HG02623 (cell line): ENCODE results near the gene PCNX2.

Experiments
- ATAC-seq: cut with Tn5 transposase; IDR thresholded peaks from one replicate; pipeline ENCODE4 v1.9.1; 2021; ENCODE audit warnings: moderate library complexity; ENCODE audit not compliant: unreplicated experiment

PCNX2 gene

DNA sequence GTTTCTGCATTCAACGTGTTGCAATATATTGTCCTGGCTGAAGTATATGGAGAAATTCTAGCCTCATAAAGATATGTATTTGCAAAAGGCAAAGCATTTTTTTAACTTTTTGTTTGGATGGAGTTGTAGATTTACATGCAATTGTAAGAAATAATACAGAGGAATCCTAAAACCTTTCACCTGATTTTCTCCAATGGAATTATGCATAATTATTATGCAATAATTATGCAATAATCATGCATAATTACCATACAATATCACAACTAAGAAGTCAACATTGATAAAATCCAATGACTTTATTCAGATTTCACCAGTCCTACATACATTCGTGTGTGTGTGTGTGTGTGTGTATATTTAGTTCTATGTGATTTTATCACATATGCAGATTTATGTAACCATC, 24.5 kb upstream of the PCNX2 start:
- no peak for ATAC-seq

GRCh38 chr1:233319272-233319671, 23.7 kb upstream of the PCNX2 start:
- no peak for ATAC-seq

GRCh38 chr1:233316473-233316872, 20.9 kb upstream of the PCNX2 start:
- ATAC-seq: no peak

DNA sequence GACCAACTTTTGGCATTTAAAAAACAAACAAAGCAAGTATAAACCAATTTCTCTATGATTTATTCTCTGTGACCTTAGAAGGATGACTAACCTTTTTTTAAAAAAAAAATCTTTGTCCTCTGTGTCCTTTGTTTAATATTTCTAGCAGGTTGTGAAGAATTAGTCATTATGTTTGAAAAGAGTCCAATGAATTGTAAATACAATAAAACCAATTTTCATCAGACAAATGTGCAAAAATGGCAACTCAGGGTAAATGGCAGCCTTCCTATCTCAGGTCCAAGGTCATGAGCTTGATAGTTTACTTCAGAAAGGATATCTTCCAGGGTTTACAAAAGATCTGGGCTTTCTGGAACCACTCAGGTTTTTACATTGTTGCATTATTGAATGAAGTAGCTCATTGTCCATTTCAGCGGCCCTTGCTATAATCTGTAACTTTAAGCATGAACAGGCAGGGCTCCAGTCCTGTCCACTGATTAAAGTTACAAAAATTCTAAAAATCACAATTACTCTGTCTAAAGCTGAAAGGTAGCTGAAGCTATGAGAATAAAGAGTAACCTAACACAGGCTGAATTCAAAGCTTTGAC, 20.3 kb upstream of the PCNX2 start:
- no peak for ATAC-seq

GRCh38 chr1:233313434-233314155, 18.1 kb upstream of the PCNX2 start:
- ATAC-seq: no peak

DNA sequence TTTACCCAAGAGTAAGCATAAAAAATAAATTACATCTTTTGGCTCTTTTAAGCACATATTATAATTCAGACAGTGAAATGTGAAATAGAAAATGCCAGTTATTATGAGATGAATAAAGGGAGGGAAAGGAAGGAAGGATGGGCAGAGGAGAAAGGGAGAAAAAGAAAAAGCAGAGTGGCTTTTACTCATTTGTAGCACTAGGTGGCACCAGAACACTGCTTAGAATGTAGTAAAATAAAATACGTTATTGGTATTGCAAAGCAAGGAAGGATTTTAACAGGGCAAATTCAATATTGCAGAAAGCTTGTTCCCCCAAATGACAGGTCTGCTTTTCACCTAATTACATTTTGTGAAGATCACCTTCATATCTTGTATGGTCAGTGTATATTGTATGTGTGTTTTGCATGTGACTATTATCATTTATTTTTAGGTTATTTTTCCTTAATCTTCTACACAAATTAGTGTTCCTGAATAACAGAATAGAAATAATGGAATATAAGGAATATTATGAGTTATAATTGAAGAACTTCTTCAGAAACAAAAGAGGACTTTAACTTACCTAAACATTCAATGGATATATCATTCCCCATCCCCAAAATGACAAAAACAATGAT, 9.1 kb upstream of the PCNX2 start:
- no peak for ATAC-seq

DNA sequence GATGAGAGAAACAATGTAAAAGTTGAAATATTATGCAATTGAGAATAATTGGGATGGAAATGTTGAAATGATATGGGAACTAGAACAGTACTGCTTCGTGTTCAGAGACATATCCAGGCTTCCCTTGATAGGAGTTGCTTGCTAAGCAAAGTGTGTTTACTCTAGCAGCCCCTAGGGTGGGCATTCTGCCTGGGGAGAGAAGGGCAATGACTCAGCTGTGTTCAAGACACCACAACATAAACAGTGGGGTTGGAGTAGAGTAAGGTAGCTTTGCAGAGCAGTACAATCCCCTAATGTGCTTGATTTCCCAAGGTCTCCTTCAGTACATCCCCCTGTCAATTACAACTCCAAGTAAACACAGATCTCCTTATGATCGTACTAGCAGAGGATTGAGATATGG, 4.8 kb upstream of the PCNX2 start:
- ATAC-seq: no peak

DNA sequence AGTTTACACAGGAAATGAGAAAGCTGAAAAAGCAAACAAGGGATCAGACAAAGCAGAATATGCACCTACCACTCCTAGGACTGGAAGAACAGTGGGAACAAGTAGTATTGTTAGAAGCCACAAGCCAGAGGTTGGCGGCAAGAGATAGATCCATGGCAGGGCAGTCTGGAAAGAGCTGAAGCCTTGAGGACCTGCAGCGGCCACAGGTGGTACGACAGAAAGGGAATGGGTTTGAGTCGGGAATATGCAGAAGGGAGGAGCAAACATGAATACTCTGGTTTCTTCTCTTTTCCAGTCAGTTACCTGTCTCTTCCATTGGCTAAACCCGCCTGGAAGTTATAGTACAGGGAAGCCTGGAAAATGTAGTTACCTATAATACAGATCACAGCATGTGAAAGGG, 3.9 kb upstream of the PCNX2 start:
- ATAC-seq: no peak

DNA sequence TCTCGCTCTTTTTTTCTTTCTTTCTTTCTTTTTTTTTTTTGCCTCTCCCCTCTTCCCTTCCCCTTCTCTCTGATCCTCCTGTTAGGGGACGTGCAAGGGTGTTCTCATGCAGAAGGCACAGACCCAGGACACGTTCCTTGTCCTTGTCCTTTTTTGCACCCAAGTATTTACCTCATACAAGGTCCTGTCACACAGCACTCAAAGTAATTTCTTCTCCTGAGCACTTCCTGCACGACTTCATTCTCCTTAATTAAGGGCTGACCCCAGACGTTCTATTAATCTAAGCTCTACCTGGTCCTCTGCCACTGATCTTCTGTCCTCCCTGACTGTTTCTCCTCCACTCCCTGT, 424 bp upstream of the PCNX2 start:
- no peak for ATAC-seq

- ATAC-seq: peak; percentile 39
These were observed 650 bp downstream of the PCNX2 start for GRCh38 chr1:233294913-233295236.

- ATAC-seq: no peak
These were observed 1.7 kb downstream of the PCNX2 start for GRCh38 chr1:233293556-233294446.

DNA sequence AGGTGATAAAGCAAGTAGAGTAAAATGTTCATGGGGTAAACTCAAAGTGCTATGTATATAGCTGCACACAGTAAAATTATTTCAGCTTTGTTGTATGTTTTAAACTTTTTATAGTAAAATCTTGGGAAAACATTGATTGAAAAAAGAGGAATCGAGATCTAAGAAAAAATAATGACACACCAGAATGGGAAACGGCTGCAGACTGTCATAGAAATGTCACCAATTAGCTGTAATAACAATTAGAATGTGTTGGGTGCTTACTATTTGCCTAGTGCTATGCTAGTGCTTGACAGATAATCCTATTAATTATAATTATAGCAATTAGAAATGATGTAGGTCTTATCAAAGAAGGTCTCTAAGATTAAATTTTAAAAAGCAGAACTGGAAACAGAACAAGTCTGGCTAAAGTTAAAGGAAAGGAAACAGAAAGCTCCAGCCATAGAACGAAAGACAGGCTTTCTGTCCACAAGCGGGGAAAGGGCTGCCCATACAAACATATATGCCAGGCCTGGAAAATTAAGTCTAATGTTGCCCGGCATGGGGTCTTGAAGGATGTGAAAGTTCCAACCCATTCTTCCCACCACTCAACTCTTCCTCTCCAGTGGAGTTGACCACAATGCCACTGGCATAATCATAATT, 5.0 kb downstream of the PCNX2 start:
- ATAC-seq: no peak

DNA sequence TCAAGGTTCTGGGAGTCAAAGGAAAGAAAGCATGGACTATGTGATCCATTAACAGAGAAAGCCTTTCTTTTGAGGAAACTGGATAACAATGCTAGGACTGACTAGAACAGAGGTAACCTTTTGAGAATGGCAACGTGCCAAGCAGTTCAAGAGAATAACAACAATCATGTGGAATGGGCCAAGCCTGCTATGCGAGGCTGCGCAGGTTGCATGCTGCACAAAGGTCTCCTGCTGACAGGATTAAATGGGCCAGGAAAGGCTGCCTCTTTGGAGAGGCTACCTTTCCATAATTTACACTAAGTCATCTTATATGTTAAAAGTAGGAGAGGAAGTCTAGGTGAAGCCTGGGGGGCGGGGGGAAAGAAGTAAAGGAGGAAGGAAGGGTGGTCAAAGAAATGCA, 5.8 kb downstream of the PCNX2 start:
- no peak for ATAC-seq

DNA sequence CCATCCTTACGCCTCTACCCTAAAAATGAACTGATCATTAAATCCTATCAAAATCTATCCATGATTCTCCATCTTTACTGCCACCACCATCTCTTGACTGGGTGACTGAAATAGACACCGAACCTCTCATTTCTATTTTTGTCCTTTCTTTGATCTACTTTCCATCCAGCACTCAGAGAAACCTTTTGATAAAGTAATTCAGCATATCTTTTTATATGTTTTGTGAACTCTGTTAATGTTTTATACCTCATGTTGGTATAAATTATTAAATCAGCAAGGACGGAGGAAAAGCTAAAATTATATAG, 13.0 kb downstream of the PCNX2 start:
- no peak for ATAC-seq

- peak; percentile 92 for ATAC-seq
These were observed 13.6 kb downstream of the PCNX2 start for GRCh38 chr1:233281711-233282581.

DNA sequence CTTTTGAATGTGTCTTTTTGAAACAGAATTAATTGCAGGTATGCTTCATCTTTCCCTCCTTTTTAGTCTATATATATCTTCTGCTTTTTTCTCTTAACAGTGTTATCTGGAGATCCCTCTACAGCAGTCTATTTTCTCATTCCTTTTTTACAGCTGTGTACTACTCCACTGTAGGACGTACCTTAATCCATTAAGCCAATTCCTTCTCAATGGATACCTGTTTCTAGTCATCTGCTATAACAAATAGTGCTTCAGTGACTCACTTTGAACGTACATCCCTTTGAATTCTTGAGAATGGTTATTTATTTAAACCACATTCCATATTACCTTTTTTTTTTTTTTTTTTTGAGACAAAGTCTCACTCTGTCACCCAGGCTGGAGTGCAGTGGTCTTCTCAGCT, 15.6 kb downstream of the PCNX2 start:
- ATAC-seq: no peak

DNA sequence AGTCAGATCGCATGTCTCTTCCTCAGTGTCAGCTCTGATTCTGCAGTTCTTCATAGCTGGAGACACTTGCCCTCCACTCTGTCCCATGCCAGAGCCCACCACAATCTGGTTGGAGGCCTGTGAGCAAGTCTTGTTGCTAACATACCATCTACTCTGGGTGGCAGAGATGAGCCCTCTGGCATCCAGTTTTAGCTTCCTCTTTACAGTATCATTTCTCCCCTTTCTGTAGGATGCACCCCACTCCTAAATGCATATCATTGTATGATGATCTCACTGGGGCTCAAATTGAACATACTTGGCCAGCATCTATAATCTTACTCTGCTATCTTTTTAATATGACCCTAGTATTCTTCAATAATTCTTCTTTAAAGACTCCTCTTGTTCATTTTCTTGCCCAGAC, 16.9 kb downstream of the PCNX2 start:
- ATAC-seq: no peak

GRCh38 chr1:233277637-233278606, 17.6 kb downstream of the PCNX2 start:
- no peak for ATAC-seq

- no peak for ATAC-seq
These were observed 25.9 kb downstream of the PCNX2 start for GRCh38 chr1:233269656-233270055.
